Calu3 (cell line): ENCODE measurements around the gene MAN2A1. TPM values are rescaled to one million over a fixed set of nuclear protein-coding genes. Genes with fewer than 3 reads are reported as not detected.
A peak's percentile ranks its signal among the peaks of the same experiment; 100 is the strongest.

ENCODE experiments used
- BruUV-seq: library from RNA; stranded (reverse); fragments of 400-500 nt; replicated peaks from 2 replicates; lab custom pipeline; 2021; lab: Mats Ljungman, UMichigan
- CTCF ChIA-PET: fragments of 300-600 bp; sonication (Branson Sonifier 250); formaldehyde crosslinking; loops from one replicate; lab custom pipeline; 2022; ENCODE audit warnings: antibody characterized with exemption; lab: Charles Lee
- DNase-seq: peaks from one replicate; pipeline ENCODE4 v3.0.0; 2022
- H3K27ac Mint-ChIP-seq: one replicate; pipeline ENCODE4 v1.8.0; 2022; ENCODE audit warnings: mixed read lengths; ENCODE audit not compliant: unreplicated experiment
- H3K27me3 Mint-ChIP-seq: one replicate; pipeline ENCODE4 v1.8.0; 2022; ENCODE audit warnings: mixed read lengths; ENCODE audit not compliant: unreplicated experiment
- H3K36me3 Mint-ChIP-seq: one replicate; pipeline ENCODE4 v1.8.0; 2022; ENCODE audit warnings: mild to moderate bottlenecking, moderate library complexity, mixed read lengths; ENCODE audit not compliant: insufficient read depth, unreplicated experiment
- H3K4me1 Mint-ChIP-seq: one replicate; pipeline ENCODE4 v1.8.0; 2022; ENCODE audit warnings: mild to moderate bottlenecking, low read depth, mixed read lengths; ENCODE audit not compliant: unreplicated experiment
- H3K4me3 Mint-ChIP-seq: one replicate; pipeline ENCODE4 v1.8.0; 2022; ENCODE audit warnings: mild to moderate bottlenecking, low read depth, moderate library complexity, mixed read lengths; ENCODE audit not compliant: unreplicated experiment
- H3K9me3 Mint-ChIP-seq: one replicate; pipeline ENCODE4 v1.8.0; 2022; ENCODE audit warnings: low read depth, mixed read lengths; ENCODE audit not compliant: unreplicated experiment
- CTCF ChIP-seq: fragments of 200-600 bp; IDR thresholded peaks from one replicate; pipeline ENCODE4 v1.8.0; 2022; ENCODE audit warnings: antibody characterized with exemption; ENCODE audit not compliant: unreplicated experiment
- intact Hi-C: fragments of 100-400 bp; cut with micrococcal nuclease; formaldehyde crosslinking; loops from one replicate; pipeline ENCODE4 v1.10.0; 2022; ENCODE audit not compliant: unreplicated experiment
- total RNA-seq: library from RNA; stranded (reverse); gene quantifications from 2 replicates; pipeline ENCODE4 v1.2.3, GENCODE V29; 2022

MAN2A1 gene
- total RNA-seq, 1 experiment from 2014 or later, result 76.3 TPM

GRCh38 chr5:109694451-109694891 is 4.7 kb downstream of the MAN2A1 start:
- Mint-ChIP-seq H3K9me3 (no peaks in the 10 kb centered on the region), H3K36me3 (peaks cover 20% of the 10 kb centered on the region), H3K4me3 (no peak overlapping the region), H3K27ac (no peak overlapping the region), H3K4me1 (peaks cover 55% of the 10 kb centered on the region), H3K27me3 (no peaks in the 10 kb centered on the region)
- TF ChIP-seq CTCF, result no peak
- intact Hi-C loops, result loop anchor here (2.0 to 10.0 kb wide), 3 partner anchors 110 to 930 kb away; no protein-coding TSS in a partner anchor
- CTCF ChIA-PET, result interaction anchor here (0.6 kb wide), 1 partner anchor 793 kb away, joined by 5 read pairs; no protein-coding TSS in a partner anchor
- DNase-seq, result no peak
- BruUV-seq, result no TSS peak

- no peaks in the 10 kb centered on the region for H3K27me3 Mint-ChIP-seq
- CTCF ChIA-PET, result interaction anchor here (0.6 to 0.9 kb wide), 3 partner anchors 27 to 1223 kb away, joined by 3 read pairs; no protein-coding TSS in a partner anchor
- intact Hi-C loops, result loop anchor here (2.0 to 10.0 kb wide), 4 partner anchors 62 to 930 kb away; no protein-coding TSS in a partner anchor
- H3K4me3 Mint-ChIP-seq, result no peak overlapping the region
- peaks cover 55% of the 10 kb centered on the region for H3K4me1 Mint-ChIP-seq
- no peaks in the 10 kb centered on the region for H3K9me3 Mint-ChIP-seq
- BruUV-seq, result no TSS peak
- peaks cover 12% of the 10 kb centered on the region for H3K36me3 Mint-ChIP-seq
- H3K27ac Mint-ChIP-seq, result peak overlapping the region; percentile 32
- no peak for DNase-seq
- TF ChIP-seq CTCF, result no peak
Measured at GRCh38 chr5:109695005-109695926, 5.5 kb downstream of the MAN2A1 start.

GRCh38 chr5:109697339-109697738 is 7.6 kb downstream of the MAN2A1 start:
- Mint-ChIP-seq H3K4me1 (peaks cover 62% of the 10 kb centered on the region), H3K9me3 (no peaks in the 10 kb centered on the region), H3K27ac (no peak overlapping the region), H3K27me3 (no peaks in the 10 kb centered on the region), H3K4me3 (no peak overlapping the region), H3K36me3 (no peaks in the 10 kb centered on the region)
- no TSS peak for BruUV-seq
- TF ChIP-seq CTCF, result no peak
- no peak for DNase-seq
- intact Hi-C loops, result loop anchor here (5.0 to 10.0 kb wide), 3 partner anchors 60 to 927 kb away; no protein-coding TSS in a partner anchor
- CTCF ChIA-PET, result interaction anchor here (0.6 kb wide), 1 partner anchor 924 kb away, joined by 4 read pairs; no protein-coding TSS in a partner anchor

- no peak for DNase-seq
- Mint-ChIP-seq H3K27ac (no peak overlapping the region), H3K9me3 (no peaks in the 10 kb centered on the region), H3K4me1 (peaks cover 29% of the 10 kb centered on the region), H3K27me3 (no peaks in the 10 kb centered on the region), H3K4me3 (no peak overlapping the region), H3K36me3 (no peaks in the 10 kb centered on the region)
- no TSS peak for BruUV-seq
- CTCF ChIA-PET, result interaction anchor here (1.1 kb wide), 1 partner anchor 10 kb away, joined by 4 read pairs; no protein-coding TSS in a partner anchor
- intact Hi-C loops, result no loop called here
- TF ChIP-seq CTCF, result no peak
Measured at GRCh38 chr5:109700516-109701153, 10.9 kb downstream of the MAN2A1 start.
